GM21423 (cell line): Measurements from ENCODE around the gene PRR33.

Source experiments
- ATAC-seq: cut with Tn5 transposase; IDR thresholded peaks from one replicate; pipeline ENCODE4 v1.9.1; 2021; ENCODE audit warnings: mild to moderate bottlenecking, moderate library complexity; ENCODE audit not compliant: unreplicated experiment

Gene PRR33

DNA sequence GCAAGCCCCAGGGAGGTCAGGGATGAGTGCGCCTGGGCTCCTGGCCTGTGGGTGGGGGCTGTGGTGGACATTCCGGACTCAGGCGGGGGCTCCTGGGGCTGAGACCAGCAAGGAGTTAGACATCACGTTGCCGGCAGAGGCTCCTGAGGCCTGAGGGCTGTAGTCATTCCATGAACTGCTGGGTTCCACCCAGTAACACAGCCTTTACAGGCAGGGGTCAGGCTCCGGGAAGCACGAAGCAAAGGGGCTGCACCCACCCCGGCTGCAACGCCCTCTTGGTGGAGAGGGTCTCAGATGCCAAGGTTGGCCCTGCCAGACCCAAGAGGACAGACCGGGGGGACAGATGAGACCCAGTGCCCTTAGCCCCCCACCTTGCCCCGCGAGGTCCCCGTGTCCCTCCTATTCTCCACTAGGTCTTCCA, 36.8 kb upstream of the PRR33 start:
- no peak for ATAC-seq

DNA sequence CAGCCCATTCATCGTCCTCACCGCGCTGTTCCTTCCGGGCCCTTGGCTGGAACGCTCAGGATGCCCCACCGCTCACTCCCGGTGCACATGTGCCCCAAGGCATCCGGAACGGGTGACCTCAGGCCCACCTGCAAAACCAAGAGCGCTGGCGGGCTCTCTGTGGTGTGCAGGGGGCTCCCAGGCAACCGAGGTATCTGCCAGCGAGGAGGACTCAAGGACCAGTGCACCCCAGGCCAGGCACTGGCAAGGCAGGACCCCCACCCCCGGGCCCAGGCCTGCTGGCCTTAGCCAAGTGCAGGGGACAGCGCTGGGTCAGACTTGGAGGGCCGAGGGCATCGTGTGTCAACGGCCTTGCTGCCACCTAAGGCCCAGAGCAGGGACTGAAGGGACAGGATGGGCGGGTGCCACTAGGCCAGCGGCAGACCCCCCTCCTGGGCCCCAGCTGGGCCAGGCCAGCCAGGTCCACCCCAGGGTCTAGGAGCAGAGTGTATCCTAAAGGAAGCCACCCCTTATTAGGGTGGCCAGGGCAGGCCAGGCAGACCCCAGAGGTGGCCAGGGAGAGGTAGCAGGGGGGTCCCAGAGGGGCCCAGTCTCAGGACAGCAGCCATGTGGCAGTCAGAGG, 36.3 kb upstream of the PRR33 start:
- ATAC-seq, result no peak

DNA sequence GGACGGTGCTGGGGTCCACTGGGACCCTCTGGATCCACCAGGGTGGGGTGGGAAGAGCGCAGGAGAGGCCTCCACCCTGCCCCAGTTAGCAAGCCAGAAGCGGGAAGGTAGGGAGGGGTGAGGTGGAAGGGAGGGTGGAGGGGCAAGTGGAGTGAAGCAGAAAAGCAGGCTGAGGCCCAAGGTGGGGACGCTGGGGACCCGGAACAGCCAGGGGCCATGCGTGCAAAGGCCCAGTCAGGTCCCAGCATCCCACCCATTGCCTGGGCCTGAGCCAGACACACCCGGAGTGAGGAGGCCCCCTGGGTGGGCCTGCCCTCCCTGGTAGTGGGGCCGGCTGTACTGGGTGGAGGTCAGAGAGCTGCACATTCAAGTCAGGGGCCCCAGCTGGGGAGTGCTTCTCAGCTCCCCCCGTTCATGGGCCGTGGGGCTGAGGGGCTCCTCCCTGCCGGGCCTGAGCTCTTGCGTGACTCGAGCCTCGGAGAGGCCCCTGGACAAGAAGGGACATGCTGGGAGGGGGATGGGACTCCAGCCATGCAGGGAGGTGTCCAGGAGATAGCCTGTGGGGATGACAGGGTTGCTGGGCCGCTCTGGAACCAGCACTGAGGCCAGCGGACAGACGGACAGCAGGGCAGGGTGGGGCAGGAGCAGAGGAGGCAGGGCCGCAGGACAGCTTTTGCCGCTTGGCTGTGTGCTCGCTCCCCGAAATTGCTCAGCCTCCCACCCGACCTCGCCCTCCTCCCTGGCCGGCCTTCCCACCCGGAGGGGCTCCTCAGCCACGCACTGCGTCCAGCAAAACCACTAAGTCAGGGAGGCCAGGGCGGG, 35.5 kb upstream of the PRR33 start:
- no peak for ATAC-seq

DNA sequence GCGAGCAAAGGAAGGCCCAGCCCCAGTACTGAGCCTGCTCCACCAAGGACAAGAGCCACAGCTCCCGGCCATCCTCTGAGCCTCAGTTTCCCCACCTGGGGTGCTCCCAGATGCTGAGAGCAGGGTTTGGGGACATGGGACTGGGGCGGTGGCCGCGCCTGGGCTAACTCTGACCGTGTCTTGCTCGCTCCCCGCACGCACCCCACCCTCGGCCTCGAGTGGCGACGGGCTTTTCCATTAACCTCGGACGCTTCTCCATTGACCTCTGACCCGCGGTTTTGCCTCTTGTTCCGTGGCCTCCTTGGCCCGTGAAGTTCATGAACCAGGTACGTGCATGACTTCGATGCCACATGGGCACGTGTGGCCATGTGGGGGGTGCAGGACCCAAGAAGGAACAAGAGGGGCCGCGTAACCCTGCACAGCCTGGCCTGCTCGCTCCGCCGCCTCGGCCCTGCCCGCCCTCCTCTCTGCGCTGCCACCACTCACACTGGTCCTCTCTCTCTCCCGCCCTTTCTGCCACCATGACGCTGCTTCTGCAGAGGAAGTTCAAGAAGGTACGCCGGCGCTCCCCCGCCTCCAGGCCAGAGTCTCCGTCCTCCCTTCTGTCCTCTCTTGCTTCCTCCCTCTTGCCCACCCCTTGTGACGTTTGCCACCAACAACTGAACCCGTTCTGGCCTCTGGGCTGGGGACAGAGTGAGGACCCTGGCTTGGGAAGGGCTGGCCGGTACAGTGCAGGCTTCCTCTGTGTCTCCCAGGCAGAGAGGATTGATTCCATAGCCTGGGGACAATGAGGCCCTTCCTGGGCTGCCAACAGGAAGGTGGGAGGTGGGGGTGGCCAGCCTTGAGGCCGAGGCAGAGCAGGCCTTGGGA, 34.7 kb upstream of the PRR33 start:
- no peak for ATAC-seq

DNA sequence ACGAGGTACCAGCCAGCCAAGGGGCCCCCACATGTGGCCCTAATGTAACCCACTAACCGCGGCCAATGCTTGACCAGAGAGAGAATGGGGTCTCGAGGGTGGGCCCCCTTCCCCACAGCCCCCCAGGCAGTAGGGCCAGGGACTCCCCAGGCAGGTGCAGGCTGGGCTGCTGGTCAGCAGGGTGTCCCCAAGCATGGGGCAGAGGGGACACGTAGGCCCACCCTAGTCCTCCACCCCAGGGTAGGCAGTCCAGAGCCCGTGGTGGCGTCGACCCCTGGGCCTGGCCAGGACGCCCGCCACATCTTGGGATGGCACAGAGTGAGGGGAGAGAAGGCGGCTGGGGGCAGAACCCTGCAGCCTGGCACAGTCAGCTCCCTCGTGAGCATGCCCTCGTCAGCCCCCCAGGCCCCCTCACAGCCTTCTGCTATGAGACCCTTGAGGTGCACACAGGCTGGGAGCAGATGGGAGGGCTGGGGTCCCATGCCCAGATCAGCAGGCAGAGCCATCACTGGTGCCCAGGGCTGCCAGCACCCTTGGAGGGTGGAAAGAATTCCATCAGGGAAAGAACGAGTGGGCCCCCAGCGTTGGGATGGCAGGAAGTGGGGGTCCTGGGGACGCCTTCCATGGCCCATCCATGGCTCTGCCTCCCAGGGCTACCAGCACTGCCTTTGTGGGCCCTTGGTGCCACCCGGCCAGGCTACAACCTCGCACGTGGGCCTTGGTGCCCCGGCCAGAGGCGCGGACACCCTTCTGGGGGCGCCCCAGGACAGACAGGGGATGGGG, 33.9 kb upstream of the PRR33 start:
- no peak for ATAC-seq

DNA sequence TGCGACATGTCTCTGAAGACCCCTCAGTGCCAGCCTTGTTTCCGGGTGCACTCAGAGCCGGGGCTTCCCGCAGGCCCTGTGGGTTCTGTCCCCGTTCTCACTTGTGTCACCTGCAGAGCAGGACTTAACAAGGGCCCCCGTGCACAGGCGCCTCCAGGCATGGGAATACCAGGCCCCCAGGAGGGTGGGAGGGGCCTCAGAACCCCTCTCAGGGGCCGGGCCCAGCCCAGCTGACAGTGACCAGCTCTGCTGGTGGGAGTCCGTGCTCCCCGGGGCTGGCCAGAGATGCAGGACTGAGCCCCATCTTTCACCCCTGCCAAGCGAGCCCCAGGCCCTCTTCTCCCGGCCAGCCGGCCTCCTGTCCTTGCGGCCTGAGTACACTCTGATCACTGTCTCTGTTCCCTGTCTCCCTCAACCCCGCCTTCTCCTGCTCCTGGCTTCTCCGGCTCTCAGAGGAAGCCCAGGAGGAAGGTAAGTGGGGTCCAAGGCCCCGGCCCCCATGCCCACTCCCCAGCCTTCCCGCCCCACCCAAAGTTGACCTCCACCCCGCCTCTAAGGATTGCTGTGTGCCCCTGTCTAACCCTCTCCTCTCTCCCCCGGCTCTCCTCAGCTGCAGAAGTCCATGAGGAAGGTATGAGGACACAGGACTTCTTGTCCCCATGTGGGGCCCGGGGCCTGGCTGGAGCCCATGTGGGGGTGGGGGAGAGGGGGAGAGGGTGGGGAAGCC, 33.1 kb upstream of the PRR33 start:
- no peak for ATAC-seq

DNA sequence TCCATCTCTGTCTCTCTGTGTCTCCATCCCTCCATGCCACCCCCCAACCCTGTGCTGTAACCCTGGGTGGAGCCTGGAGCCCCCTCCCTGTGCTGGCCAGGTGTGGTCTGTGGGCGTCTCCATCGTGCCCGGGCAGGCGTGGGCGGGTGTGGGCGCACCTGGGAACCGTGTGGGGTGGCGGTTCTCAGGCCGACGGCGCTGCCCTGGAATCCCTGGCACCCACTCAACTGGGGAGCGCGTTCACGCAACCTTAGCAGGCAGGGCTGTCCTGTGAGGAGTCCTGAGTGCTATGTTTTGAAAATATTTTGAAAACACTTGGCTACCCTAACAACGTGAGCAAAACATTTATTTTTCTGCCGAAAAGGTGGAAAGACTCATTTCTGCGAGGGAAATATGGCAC, 32.5 kb upstream of the PRR33 start:
- no peak for ATAC-seq

DNA sequence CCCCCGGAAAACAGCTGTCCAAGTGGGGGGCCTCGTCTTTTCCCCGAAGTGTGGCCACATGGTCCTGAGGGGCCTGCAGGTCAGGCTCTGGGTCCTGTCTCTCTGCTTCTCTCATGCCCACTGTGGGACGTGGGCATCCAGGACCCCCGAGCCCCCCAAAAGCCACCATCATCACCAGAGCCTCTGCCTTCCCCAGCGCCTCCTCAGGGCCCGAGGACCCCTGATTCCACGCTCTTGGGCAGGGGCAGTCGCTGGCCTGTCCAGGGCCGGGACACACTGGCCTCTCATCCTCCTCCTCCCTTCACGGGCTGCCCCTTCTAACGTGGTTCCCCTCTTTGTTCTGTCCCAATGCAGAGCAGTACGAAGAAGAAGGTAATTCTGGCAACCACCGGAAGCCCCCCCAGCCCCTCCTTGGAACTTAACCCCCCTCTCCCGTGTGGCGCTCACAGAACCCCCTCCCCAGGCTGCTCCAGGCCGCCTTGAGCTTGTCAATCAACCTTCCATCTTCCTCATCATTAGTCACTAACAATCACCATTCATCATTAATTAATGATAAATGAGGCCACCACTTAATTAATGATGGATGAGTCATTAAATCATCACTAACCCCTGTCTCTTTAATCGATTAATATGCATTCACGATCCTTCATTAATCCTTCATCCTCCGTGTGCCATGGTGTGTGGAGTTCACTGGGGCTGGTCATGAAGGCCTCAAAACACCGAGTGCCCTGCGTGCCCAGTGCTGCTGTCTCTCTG, 31.7 kb upstream of the PRR33 start:
- no peak for ATAC-seq

DNA sequence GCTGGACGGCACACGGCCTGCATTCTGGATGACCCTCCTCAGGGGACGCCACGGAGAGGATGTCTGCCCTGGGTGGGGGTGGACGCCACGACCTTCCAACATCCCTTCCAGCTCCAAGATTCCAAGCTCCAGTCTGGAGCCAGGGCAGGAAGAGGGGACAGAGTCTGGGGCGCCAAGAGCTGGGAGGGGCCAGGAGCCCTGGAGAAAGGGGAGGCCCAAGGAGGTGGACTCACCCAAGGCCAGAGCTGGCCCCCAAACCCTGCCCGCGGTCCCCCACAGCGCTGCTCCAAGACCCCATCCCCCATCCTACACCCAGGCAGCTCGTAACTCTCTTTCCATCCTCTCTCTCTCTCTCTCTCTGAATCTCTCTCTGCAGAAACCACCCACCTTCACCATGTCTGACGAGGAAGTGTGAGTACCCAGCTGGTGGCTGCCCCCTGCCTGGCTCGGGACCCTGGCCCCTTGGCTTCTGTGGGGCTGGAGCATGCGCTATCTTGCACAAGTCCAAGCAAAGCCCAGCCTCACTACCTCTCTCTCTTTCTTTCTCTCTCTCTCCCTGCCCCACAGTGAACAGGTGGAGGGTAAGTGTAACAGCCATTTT, 30.9 kb upstream of the PRR33 start:
- ATAC-seq, result no peak

DNA sequence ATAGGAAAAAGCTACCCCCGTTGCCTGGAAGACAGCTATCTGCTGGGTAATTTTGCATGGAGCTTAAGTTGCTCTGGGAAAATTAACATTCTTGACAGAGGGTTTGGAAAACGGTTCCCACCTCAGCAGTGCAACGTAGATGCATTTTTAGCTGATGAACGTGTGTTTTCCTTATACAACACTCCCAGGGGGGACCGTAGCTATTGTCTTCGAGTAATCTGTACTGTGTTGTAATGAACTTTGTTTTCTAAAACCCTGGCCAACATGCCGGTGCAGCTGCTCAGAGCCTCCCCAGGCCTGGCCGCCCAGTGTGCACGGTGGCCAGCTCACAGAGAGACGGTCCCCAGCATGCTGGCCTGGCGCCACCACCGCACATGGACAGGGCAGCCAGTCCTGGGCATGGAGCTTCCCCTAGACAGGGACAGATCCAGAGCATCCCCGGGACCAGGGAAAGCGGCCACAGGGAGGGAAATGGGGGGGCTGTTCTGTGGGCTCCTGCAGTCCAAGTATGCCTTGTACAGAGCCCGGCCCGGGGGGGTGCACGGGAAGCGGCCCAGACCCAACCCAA, 30.0 kb upstream of the PRR33 start:
- ATAC-seq, result no peak

DNA sequence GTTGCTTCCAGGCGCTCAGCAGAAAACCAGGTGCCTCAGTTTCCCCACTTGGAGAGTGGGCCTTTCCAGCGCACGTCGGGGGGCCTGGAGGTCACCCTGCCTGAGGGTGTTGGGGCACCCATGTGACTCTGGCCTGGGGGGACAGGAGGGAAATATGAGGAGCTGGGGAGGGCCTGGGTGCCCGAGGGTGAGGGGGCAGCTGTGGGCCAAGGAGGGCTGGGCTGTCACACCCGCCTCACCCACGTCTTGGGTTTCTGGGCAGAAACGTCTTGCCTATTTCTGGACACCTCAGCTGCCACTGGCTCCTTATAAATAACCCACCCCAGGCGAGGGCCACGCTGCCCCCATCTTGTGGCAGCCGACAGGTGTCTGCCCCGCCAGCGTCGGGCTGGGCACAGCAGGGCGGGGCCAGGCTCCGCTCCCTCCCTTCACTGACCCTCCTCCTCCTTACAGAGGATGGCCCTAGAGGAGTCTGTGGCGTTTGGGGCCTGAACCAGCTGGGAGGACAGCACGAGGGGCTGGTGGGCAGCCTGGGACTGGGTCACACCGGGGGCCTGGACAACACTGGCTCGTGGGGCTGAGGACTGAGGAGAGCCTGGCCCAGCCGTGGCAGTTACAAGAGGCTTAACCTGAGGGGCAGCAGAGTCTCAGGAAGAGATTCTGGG, 29.3 kb upstream of the PRR33 start:
- no peak for ATAC-seq

DNA sequence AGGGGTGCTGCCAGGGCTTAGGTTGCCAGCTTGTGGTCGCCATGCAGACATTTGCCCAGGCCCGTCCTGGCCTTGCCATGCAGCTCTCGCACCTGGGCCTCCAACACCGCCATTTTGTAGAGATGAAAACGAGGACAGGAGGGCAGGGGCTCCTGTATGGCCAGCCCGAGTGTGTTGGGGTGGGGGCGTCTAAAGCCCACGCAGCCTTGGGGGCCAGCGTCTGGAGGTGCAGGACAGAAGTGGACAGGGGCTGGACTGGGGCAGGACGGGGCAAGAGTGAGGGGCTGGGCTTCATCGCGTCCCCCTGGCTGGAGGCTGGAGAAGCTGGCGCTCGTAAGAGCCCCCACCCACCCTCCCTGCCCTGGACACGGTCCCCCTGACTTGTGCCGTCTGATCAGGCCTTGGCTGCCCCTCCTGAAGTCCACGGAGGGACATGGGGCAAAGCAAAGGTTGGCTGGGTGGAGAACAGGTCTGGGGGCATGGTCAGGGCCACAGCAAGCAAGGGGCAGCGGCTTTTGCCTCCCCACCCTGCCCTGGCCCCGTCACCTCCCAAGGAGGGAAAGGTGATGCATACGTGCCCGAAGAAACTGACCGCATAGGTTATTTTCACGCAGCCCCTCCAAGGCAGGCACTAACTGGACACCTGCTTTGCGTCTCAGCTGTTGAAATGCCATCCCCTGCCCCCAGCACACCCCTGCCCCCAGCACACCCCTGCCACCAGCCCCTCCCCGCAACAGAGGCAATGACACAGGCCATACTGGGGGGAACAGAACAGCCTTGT, 28.6 kb upstream of the PRR33 start:
- no peak for ATAC-seq

DNA sequence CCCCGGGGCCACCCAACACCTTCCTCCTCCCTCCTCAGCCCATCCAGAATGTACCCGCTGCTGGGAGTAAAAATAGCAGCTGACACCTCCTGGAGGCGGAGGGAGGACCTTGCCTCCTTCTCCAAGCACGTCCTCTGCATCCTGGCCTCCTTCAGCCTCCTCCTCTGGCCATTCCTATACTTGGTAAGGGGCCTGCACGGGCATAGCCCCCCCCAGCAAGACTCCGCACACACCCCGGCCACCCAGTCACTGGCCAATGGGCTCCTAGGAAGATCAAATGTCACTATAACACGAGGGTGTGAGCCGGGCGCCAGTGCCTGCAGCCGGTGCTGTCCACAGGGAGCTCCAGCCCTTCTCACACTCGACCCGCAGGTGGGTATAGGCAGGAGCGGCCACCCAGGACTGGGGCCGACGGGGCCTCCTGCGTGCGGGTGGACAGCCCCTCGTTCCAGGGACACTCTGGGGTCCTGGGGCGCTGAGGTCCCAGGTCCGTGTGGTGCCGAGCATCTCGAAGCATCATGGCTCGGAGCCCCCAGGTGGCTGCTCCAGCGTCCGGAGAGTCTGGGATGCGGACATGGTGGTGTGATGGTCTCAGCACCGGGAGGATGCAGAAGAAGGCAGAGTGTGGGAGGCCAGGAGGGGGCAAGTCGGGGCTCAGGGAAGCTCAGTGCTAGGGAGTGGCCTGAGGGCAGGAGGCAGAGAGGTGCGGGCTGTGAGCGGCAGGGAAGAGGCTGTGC, 27.9 kb upstream of the PRR33 start, which contains the start of gene TNNT3:
Gene TNNT3, plus strand, starts transcription at position 313 of the 737 bp plus-strand sequence. CDS start 3,172 bp downstream, outside the sequence.
- ATAC-seq, result no peak

DNA sequence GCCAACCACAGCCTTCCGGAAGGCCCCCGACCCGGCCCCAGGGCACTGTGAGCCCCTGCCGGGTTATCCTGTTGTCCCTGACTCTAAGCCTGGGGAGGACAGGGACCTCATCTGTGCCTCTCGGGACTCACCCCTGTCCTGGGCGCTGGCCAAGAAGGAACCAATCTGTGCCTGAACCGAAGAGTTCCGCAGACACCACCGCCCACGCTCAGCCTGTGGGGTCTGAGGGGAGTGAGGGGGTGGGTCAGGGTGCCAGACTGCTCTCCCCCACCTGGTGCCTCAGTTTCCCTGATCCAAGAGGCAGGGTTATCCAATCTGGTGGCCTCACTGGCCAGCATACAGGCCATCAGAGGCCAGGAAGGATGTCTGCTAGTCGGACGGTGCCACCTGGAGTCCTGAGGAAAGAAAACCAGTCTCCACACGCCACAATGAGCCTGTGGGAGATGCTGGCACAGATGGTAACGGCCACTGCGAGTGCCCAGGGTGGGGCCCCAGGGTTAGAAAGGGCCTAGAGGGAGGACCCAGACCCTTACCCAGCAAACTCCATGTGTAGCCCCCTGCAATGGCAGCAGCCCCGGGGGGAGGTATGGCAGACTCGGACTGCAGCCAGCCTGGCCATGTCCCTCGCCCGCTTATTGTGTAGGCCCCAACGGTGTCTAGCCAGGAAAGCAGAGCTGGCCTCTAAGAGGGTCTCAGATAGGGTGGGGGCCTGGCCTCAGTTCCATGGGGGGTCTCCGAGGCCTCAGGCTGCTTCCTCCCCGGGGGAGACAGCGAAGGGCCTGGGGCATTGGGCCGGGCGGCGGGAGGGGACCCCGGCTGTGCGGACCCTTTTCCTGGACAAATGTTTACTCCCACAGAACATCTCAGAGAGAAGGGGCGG, 27.0 kb upstream of the PRR33 start:
- ATAC-seq, result no peak

DNA sequence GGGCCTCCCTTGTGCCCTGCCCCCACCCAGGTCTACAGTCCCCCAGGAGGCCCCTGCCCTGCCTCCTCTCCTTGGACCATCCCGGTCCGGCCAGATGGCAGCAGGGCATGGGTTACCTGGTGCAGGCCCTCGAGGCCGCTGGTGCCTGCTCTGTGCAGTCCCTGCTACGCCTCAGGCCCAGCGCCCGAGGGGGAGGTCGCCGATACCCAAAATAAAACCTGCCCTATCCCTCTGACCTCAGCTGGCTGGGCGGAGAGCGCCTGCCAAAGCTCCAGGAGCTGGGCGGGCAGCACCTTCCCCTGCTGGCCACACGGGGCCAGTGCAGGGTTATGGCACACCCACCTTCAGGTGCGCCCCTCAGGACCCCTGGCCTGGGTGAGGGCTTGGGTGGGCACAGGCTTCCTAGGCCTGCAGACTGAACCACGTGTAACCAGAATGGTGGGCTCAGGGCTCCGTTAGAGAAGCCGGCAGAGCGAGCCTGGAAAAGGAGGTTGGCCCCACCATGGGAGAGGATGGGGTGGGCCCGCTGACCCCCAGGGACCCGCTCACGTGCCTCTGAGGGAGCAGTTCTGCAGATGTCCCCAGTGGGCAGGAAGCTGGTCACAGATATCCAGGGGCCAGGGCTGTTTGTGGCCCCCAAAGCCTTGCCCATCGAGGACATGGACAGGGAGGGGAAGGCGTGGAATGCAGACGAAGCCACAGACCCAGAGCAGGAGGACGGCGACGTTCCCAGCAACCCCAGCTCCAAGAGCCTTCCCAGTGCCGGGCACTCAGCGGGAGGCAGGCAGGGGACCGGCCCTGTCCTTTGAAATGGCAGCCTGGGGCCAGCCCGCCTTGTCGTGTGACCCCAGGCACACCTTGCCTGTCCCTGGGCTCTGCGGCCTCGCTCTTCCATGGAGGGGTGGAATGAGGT, 26.1 kb upstream of the PRR33 start:
- no peak for ATAC-seq
